GM21786 (cell line): ENCODE measurements around the gene PRDM1.
A peak's percentile ranks its signal among the peaks of the same experiment; 100 is the strongest.
"Not testable (repeated sequence)": the region's sequence is repeated elsewhere in the genome, so short reads cannot be mapped to it uniquely, and the experiment has no call there.

Experiments used
- ATAC-seq: cut with Tn5 transposase; IDR thresholded peaks from one replicate; pipeline ENCODE4 v1.9.1; 2021; ENCODE audit not compliant: unreplicated experiment

Gene PRDM1

DNA sequence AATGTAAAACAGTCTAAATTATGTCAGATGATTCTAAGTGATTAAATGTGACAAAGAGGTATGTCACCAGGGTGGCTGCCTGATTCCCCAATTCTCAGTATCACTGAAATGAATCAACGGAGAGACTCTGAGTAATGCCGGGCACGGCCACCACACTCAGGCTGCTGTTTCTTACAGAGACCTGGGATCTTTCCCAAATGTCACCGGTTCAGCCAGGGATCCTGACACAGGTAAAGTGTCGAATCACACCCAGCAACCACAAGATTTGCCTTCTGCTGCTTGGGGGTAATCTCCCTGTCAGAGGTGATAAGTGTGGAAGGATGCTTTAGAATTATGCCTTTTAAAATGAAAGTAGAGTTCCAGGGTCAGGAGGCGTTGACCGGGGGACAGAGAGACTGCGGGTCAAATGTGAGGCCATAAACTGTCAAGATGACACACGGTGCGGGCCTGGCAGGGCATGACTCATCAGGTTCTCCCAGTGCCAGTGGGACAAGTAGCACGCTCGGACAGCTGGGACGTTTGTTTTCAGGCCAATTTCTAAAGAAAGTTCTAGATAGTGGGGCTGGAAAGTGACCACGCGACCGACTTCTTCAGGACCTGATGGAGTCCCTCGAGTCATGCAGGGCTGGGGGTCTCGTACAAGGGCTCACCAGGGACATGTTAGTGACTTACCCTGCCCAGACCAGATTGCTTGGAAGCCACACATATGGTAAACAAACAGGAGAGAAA is 48.9 kb downstream of the PRDM1 start:
- ATAC-seq, result no peak

DNA sequence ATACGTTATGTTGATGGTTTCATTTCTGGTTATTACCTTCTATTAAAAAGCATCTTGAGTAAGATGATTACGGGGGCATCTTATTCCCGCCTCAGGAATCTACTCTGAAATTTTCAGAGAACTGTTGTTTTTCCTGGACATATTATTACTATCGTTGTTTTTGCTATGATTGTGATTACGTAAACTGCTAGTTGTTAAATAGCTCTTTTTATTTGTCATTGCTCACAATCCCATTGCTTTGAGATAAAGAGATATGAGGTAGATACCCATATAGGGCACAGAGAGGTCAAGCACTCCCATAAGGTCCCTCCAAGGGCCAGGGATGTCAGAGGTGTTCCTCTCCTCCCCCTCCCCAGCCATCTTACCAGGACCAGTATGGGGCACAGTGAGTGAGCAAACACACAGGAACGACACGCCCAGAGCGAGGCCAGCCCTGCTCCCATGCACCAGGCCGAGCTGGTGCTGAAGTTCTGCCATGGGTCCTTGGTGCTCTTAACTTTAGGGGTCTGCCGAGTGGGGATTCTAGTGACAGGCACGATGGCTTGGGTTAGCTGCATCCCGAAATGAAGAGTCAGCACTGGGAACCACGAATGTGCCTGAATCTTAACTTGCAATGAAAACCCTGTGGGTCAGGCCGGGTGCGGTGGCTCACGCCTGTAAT is 49.9 kb downstream of the PRDM1 start:
- ATAC-seq, result no peak

DNA sequence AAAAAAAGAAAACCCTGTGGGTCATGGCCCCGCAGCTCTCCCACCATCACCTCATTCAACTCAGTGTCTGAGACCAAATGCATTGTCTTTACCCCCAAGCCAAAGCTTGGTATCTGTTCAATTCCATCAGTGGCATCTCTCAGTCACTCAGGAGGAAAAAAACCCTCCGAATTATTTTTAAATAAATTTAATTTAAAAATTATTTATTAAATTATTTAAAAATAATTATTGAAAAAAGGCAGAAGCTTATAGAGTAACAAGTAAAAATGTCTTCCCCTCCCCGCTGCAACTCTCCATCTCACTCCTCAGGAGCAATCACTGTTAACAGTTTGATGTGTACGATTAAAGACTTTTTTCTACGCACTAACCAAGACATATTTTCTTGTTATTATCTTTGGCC is 50.7 kb downstream of the PRDM1 start:
- no peak for ATAC-seq

- no peak for ATAC-seq
Observed at GRCh38 chr6:106138151-106138550, 52.0 kb downstream of the PRDM1 start.

DNA sequence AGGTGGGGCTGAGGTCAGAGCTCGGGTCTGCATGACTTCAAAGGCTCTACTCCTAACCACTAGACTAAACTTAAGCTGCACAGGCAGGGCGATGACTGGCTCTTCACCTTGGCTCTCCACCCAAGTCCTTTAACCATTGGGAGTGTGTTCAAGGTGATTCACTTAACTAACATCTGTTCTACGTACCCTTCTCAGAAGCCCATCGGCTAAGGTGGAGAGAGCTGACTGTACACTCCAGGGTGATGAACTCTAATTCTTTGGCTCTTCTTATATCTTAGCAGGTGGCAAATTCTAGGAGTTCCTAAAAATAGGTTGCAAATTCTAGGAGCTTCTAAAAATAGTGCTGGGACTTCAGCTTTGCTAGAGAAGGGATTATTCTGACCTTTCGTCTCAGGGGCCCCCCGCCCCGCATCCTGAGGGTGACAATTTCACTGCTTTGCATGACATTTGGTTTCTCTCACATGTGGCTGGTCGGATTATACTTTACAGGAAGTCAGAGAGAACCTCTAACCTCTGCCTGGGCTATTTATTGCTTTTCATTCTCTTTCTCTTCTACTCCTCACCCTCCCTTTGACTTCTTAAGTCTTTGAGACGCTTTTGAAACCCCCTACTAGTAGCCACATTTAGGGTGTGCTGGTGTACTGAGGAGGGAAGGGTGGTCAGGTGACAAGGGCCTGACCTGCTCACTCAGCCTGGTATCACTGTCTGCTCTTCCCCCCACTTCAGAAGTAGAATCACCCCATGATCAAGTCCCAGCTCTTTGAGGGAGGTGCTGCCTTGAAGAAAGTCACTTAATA is 55.5 kb downstream of the PRDM1 start:
- peak; percentile 74 for ATAC-seq

DNA sequence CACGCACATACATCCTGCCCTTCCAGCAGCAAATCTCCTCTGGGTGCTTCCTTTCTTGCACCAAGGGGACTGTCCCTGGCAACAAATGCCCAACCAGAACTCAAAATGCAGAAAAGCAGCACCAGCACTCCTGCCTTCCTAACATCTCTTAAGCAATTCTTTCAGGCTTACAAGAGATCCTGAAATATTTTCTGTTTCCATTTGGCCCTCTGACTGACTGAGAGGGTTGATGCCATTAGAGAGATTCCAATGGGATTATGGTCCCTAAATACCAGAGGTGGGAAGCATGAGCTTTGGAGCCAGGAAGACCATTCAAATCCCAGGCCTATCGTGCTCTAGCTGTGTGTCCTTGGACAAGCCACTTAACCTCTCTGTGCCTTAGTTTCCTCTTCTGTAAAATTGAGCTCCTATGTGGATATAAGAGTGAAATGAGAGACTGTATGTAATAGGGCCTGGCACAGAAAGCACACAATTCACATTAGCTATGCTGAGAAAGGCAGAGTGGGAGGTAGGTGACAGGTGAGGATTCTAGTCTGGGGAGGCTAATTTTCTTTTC is 56.8 kb downstream of the PRDM1 start:
- no peak for ATAC-seq

DNA sequence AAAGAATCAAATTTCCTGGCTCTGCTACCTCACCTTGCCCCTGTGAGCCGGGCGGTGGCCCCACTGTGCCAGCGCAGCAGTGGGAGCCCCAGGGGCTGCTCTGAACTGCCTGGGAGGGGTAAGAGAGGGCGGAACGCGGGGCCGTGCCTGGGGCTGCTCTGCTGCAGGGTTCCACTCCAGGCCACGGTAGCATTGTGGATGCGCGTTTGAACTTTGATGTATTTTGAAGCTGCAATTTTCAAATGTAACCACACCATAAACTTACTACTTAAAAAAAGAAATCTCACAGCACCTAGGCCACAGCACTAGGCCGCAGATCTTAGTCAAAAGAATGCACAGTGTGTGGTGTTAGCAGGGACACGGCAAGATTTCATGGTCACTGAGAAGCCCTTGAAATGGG is 57.5 kb downstream of the PRDM1 start:
- no peak for ATAC-seq

DNA sequence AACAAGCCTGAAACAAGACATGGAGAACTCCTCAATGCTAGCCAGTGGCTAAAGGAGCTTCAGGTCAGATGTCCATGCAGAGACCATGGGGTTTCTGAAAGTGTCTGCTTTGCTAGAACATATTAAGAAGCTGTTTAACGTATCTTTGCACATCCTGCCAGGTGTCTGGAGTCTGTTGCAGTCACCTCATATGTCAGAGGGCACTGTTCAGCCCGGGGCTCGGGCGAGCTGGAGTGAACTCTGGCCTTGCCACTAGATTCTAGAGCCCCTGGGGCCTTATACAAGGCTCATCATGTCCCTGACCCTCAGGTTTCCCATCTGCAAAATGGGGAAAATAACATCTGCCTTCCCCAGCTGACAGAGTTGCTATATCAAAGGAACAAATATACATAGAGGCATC is 59.0 kb downstream of the PRDM1 start:
- ATAC-seq, result no peak

DNA sequence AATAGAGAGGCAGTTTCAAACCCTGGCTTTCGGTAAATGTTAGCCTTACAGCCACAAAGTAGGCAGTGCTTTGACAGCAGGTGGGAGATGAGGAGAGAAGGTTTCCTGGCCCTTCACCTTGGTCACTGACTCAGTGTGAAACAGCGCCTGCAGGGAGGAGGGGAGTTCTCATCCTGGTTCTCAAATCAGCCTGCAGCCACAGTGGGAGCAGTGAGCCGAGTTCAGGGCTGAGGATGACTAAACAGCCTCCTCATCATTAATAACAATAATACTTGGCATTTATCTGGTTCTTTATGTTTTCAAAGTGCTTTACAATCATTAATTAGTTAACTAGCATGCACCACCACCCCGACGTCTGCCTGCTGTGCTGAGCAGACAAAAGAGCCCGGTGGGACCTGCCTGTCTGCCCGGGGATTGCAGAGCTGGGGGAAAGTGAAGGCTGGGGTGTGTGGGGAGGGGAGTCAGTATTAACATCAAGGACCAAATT is 59.6 kb downstream of the PRDM1 start:
- peak; percentile 30 for ATAC-seq

DNA sequence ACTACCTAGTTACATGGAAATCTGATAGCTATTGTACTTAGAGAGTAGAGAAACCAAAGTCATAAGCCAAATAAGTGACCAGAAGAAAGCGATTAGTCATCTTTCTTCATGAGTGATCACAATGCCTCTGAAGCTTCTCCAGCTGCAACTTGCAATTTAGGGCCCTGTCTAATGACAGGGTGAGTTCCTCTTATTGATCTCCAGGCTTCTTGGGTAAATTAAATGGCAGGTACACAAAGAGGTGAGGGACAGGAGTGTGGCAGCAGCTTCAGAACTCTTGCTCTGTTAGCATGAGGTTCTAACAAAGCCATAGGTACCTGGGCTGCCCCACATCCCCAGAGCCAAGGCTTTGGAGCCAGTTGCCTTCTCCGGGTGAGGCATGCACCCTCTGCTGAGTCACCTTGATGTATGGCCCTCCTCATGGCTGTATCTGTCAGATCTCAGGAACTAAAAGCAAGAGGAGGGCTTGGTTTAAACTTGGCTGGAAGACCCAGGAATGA is 60.8 kb downstream of the PRDM1 start:
- peak; percentile 41 for ATAC-seq

GRCh38 chr6:106147476-106147875 is 61.3 kb downstream of the PRDM1 start:
- ATAC-seq, result no peak

DNA sequence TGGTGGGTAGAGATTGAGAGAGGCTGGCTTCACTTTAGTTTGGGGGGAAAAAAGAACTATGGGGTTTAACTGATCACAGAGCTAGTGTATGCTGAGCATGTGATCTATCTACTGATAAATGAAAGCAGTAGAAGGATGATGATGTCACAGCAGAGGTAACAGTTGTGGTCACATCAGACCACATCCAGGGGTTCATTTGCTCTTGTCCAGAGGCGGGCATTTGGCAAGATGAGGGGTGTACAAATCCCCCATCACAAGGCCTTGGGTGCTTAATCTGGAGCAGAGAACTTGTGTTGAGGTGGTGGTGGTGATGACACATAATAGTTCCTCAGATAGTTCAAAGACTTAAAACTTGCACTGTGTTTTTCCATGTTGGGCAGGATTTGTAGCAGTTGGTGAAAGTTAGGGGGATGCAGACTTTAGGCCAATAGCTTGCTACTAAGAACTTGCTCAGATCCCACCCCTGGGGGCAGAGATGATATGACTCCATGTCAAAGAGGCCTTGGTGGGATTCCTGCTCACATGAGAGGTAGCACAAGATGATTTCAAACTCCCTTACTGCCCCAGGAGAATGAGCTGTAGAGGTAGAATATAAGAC is 63.4 kb downstream of the PRDM1 start:
- ATAC-seq, result no peak

GRCh38 chr6:106152476-106152875 is 66.3 kb downstream of the PRDM1 start:
- ATAC-seq, result not testable (repeated sequence)

DNA sequence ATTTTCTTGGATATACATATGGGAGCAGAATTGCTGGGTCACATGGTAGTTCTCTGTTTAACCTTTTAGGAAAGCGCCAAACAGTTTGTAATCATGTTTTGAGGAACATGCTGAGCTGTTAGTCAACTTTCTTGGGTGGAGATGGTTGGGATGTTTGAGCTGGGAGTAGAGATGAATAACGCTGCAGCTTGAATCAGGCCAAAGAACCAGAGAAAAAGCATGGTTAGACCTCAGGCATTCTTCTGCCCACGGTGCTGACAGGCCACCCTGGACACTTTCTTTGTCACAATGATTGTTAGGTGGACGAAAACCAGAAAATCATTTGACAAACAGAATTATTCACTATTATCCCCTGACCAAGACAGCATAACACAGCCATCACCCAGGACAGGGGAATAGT is 66.8 kb downstream of the PRDM1 start:
- ATAC-seq, result no peak

- ATAC-seq, result no peak
Observed at GRCh38 chr6:106154326-106154725, 68.2 kb downstream of the PRDM1 start.

DNA sequence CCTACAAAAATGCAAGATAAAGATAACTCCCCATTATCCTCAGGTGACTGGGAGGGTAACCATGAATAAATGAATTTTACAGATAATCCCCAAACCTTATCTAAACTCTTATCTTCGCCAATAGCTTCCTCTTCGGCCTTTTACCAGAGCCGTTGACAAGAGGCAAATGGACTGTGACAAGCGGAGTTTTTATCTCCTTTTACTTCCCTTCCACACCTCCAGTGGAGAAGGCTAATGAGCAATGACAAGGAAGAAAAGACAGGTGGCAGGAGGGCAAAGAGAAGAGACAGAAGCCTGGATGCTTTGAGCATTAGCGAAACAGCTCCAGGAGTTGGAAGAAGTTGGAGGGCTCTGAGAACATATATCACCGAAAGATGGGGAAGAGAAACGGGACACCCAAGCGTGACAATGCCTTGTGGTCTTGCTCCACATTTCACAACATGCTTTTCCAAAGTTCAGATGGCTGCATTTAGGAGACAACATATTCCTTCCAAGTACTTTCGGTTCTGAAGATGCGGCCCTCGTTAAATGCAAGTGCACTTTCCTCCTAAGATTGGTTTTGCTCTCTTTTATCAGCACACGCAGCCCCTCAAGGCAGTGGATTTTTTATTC is 69.2 kb downstream of the PRDM1 start:
- ATAC-seq, result no peak

GRCh38 chr6:106156413-106156812 is 70.3 kb downstream of the PRDM1 start:
- no peak for ATAC-seq

DNA sequence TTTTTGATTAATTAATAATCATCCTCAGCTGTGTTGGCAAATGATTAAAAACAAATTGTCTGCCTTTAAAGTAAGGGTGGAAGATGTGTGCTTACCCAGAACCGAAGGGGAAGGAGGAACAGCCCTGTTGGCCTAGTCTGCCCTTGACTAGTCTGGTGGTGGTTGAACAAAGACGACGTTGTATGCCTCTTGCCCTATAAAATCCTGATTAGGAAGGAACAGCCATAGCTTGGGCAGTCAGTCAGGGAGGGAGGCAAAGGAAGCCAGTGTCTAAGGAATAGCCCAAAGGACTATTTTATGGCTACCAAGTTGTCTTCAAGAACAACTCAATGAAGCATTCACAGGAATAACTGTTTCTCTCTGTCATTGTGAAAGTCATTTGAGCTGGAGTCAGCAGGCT is 70.7 kb downstream of the PRDM1 start:
- no peak for ATAC-seq

- ATAC-seq, result no peak
Observed at GRCh38 chr6:106158816-106159215, 72.7 kb downstream of the PRDM1 start.
